GM12878 (cell line): Measurements from ENCODE around the gene PTBP3. TPM values are rescaled to one million over a fixed set of nuclear protein-coding genes. Genes with fewer than 3 reads are reported as not detected.

Experiments
- ATAC-seq: fragments of 200-7000 bp; cut with Tn5 transposase; 3 replicates; pipeline ENCODE4 v1.9.1; 2020; ENCODE audit warnings: mild to moderate bottlenecking, moderate library complexity
- BruUV-seq: library from RNA; stranded (reverse); fragments of 400-500 nt; replicated peaks from 2 replicates; lab custom pipeline; 2021; lab: Mats Ljungman, UMichigan
- CTCF ChIA-PET: fragments of 300-600 bp; sonication (Branson Sonifier 250); formaldehyde crosslinking; extraction: SDS; loops from one replicate; lab custom pipeline; 2021; ENCODE audit warnings: inconsistent platforms; lab: Yijun Ruan, JAX
- POLR2A ChIA-PET: fragments of 350-600 bp; formaldehyde crosslinking; extraction: SDS; loops from one replicate; lab custom pipeline; 2021; ENCODE audit warnings: inconsistent platforms; lab: Charles Lee
- RAD21 ChIA-PET: fragments of 300-600 bp; sonication (Branson Sonifier 250); formaldehyde crosslinking; loops from one replicate; lab custom pipeline; 2023; ENCODE audit warnings: antibody characterized with exemption; ENCODE audit not compliant: unreplicated experiment; lab: Charles Lee
- SMC1A ChIA-PET: fragments of 300-600 bp; sonication (Branson Sonifier 250); formaldehyde crosslinking; loops from one replicate; lab custom pipeline; 2023; ENCODE audit not compliant: unreplicated experiment, uncharacterized antibody; lab: Charles Lee
- DNase-seq: peaks from one replicate; pipeline ENCODE4 v3.0.0-alpha.2; 2011; ENCODE audit warnings: low read depth, low spot score
- FAIRE-seq: peaks from 3 replicates; lab custom pipeline; 2011; peaks lifted over from hg19 to GRCh38; lab: Jason Lieb, UNC
- H2AFZ ChIP-seq: 2 replicates; pipeline ENCODE4 v1.6.0; 2011; ENCODE audit warnings: low read depth, low read length, control low read depth; ENCODE audit not compliant: control insufficient read depth
- H3K27ac ChIP-seq: 2 replicates; pipeline ENCODE4 v1.5.1; 2011; ENCODE audit warnings: control low read depth; ENCODE audit not compliant: control insufficient read depth, insufficient read depth
- H3K27me3 ChIP-seq, 2 experiments: replicated peaks in 1 of 2; 2 replicates each; pipeline versions ENCODE4 v1.6.0 to v1.6.1; 2011; ENCODE audit warnings: low read length in 1 of 2; ENCODE audit not compliant: control insufficient read depth in 2 of 2, insufficient read depth in 2 of 2
- H3K36me3 ChIP-seq, 2 experiments: 2 replicates each; pipeline ENCODE4 v1.5.1; 2011; ENCODE audit warnings: low read length in 1 of 2; ENCODE audit not compliant: control insufficient read depth in 2 of 2, insufficient read depth in 2 of 2
- H3K4me1 ChIP-seq: 2 replicates; pipeline ENCODE4 v1.6.1; 2011; ENCODE audit warnings: mild to moderate bottlenecking, low read length, moderate library complexity, mixed read lengths; ENCODE audit not compliant: control insufficient read depth, insufficient read depth
- H3K4me2 ChIP-seq: 2 replicates; pipeline ENCODE4 v1.6.0; 2011; ENCODE audit warnings: control low read depth; ENCODE audit not compliant: control insufficient read depth, insufficient read depth
- H3K4me3 ChIP-seq: fragments of 200-600 bp; sonication (generic); 2 replicates; pipeline ENCODE4 v1.5.1; 2016
- H3K79me2 ChIP-seq: 2 replicates; pipeline ENCODE4 v1.6.0; 2011; ENCODE audit warnings: low read length; ENCODE audit not compliant: control insufficient read depth, insufficient read depth
- H3K9ac ChIP-seq: 2 replicates; pipeline ENCODE4 v1.8.0; 2011; ENCODE audit warnings: low read length, control low read depth, mixed read lengths; ENCODE audit not compliant: control insufficient read depth, insufficient read depth
- H3K9me3 ChIP-seq: replicated peaks from 3 replicates; pipeline ENCODE4 v1.5.1; 2011; ENCODE audit warnings: mild to moderate bottlenecking, low read length; ENCODE audit not compliant: control insufficient read depth, insufficient read depth
- H4K20me1 ChIP-seq: 2 replicates; pipeline ENCODE4 v1.6.0; 2011; ENCODE audit not compliant: control insufficient read depth, insufficient read depth
- ATF7 ChIP-seq: fragments of 450-650 bp; IDR thresholded peaks from 2 replicates; pipeline ENCODE4 v1.6.1; 2016; ENCODE audit warnings: low read depth, mild to moderate bottlenecking
- FOS ChIP-seq: IDR thresholded peaks from 3 replicates; pipeline ENCODE4 v1.6.1; 2011; ENCODE audit warnings: borderline replicate concordance; ENCODE audit not compliant: insufficient read length; ENCODE audit errors: extremely low read depth
- GABPA ChIP-seq: IDR thresholded peaks from 2 replicates; pipeline ENCODE4 v1.6.1; 2014; ENCODE audit warnings: antibody characterized with exemption, low read depth, mild to moderate bottlenecking, inconsistent platforms
- HCFC1 ChIP-seq: fragments of 150-350 bp; IDR thresholded peaks from 2 replicates; pipeline ENCODE4 v1.6.1; 2014; ENCODE audit warnings: low read length
- JUNB ChIP-seq: IDR thresholded peaks from 2 replicates; pipeline ENCODE4 v1.6.1; 2016; ENCODE audit warnings: antibody characterized with exemption, mild to moderate bottlenecking
- KLF5 ChIP-seq: fragments of 450-650 bp; IDR thresholded peaks from 2 replicates; pipeline ENCODE4 v1.6.1; 2014; ENCODE audit warnings: mild to moderate bottlenecking; ENCODE audit not compliant: partially characterized antibody
- MEF2A ChIP-seq: IDR thresholded peaks from 2 replicates; pipeline ENCODE4 v1.6.1; 2011; ENCODE audit warnings: low read depth, mild to moderate bottlenecking, low read length, moderate library complexity; ENCODE audit not compliant: insufficient read depth
- MEF2B ChIP-seq: fragments of 450-650 bp; IDR thresholded peaks from 2 replicates; pipeline ENCODE4 v1.6.1; 2018; ENCODE audit warnings: mild to moderate bottlenecking, moderate library complexity; ENCODE audit not compliant: partially characterized antibody, poor library complexity, severe bottlenecking
- NFIC ChIP-seq: IDR thresholded peaks from 2 replicates; pipeline ENCODE4 v1.6.1; 2012; ENCODE audit warnings: low read depth, mild to moderate bottlenecking, inconsistent platforms, low read length, moderate library complexity
- PBX3 ChIP-seq: IDR thresholded peaks from 2 replicates; pipeline ENCODE4 v1.6.1; 2011; ENCODE audit warnings: mild to moderate bottlenecking, low read depth, low read length, moderate library complexity; ENCODE audit not compliant: insufficient replicate concordance
- SIN3A ChIP-seq: IDR thresholded peaks from 2 replicates; pipeline ENCODE4 v1.6.1; 2012; ENCODE audit warnings: low read depth, low read length, improper control_type of control experiment
- SMAD5 ChIP-seq: IDR thresholded peaks from 2 replicates; pipeline ENCODE4 v1.6.1; 2016; ENCODE audit warnings: antibody characterized with exemption, low read depth
- SREBF1 ChIP-seq: IDR thresholded peaks from 2 replicates; pipeline ENCODE4 v1.6.1; 2012; ENCODE audit warnings: mild to moderate bottlenecking, low read length
- ZNF687 ChIP-seq: fragments of 450-650 bp; IDR thresholded peaks from 2 replicates; pipeline ENCODE4 v1.6.1; 2017; ENCODE audit warnings: mild to moderate bottlenecking, moderate library complexity
- ZZZ3 ChIP-seq: IDR thresholded peaks from 2 replicates; pipeline ENCODE4 v1.6.1; 2011; ENCODE audit warnings: low read depth; ENCODE audit not compliant: control insufficient read depth, insufficient read length
- WGBS: methylation state at CpG from one replicate; pipeline ENCODE4 v1.1.6; 2016; ENCODE audit warnings: low lambda C conversion rate; ENCODE audit not compliant: insufficient replicate concordance, insufficient coverage; ENCODE audit errors: missing lambda C conversion rate; 5-methylcytosine and 5-hydroxymethylcytosine counted together
- in situ Hi-C: fragments of 300-500 bp; cut with MboI; formaldehyde crosslinking; loops from 9 replicates; pipeline ENCODE4 v1.14.3; 2018; ENCODE audit warnings: mixed read lengths
- intact Hi-C: fragments of 100-400 bp; cut with micrococcal nuclease; formaldehyde crosslinking; loops from one replicate; pipeline ENCODE4 v1.14.2; 2022; ENCODE audit not compliant: unreplicated experiment
- polyA plus RNA-seq, 11 experiments: library from polyadenylated mRNA; depleted of rRNA in 4 of 11; unstranded in 6 of 11; stranded (reverse) in 5 of 11; fragments of >200 nt; fragmentation: Nextera tagmentation in 4 of 11; fragmentation: Illumina TruSeq in 1 of 11; extraction: Ambion mirVana in 4 of 11; extraction: Trizol in 1 of 11; gene quantifications; 1 replicate in 1 of 11; 2 replicates in 10 of 11; pipeline versions ENCODE4 v1.2.1 to v1.2.3, GENCODE V29; 2011 to 2016; ENCODE audit warnings: inconsistent platforms in 2 of 11, missing spikeins in 2 of 11, low read depth in 1 of 11
- total RNA-seq, 4 experiments: library from RNA; depleted of rRNA in 3 of 4; stranded (reverse); fragments of >200 nt in 3 of 4; fragmentation: Illumina TruSeq in 1 of 4; extraction: Trizol in 1 of 4; gene quantifications; 2 replicates each; pipeline versions ENCODE4 v1.2.1 to v1.2.3, GENCODE V29; 2013 to 2021
- TF ChIP-seq, protein P1 (sequence below): IDR thresholded peaks from 2 replicates; pipeline ENCODE4 v1.6.1; 2012; ENCODE audit warnings: low read depth, low read length, improper control_type of control experiment

PTBP3 gene
- total and polyA plus RNA-seq, 10 of the 15 experiments (the other 5 are each of a cell fraction or from before 2014, with no cell fraction given): 12.5 to 104 (median 52.7) TPM

GRCh38 chr9:112380825-112381221, 47.4 kb upstream of the PTBP3 start:
- ChIA-PET SMC1A (interaction anchor here (1.7 to 2.7 kb wide), 2 partner anchors 110 to 268 kb away, joined by 3 to 10 read pairs; no protein-coding TSS in a partner anchor), RAD21 (interaction anchor here (1.0 to 2.8 kb wide), 2 partner anchors 19 to 47 kb away, joined by 3 to 7 read pairs; partner anchors contain the start of gene PTBP3), POLR2A (interaction anchor here (0.6 to 2.4 kb wide), 3 partner anchors 14 to 206 kb away, joined by 3 to 7 read pairs (median 5); no protein-coding TSS in a partner anchor), CTCF (interaction anchor here (0.8 to 2.8 kb wide), 6 partner anchors 49 to 1318 kb away, joined by 3 to 12 read pairs (median 4); no protein-coding TSS in a partner anchor)
- peak overlapping the region; percentile 88 for H3K4me3 ChIP-seq
- H2AFZ ChIP-seq: peak overlapping the region; percentile 87
- FAIRE-seq (peak; percentile 31), ATAC-seq (peak; percentile 7), DNase-seq (peak; percentile 34)
- intact Hi-C loops (loop anchor here (5.0 kb wide), 1 partner anchor 436 kb away; no protein-coding TSS in a partner anchor), in situ Hi-C loops (no loop called here)
- no peaks in the 10 kb centered on the region for H3K36me3 ChIP-seq
- no peaks in the 10 kb centered on the region for H4K20me1 ChIP-seq
- BruUV-seq: no TSS peak
- H3K79me2 ChIP-seq: peaks cover 33% of the 10 kb centered on the region
- no peaks in the 10 kb centered on the region for H3K9me3 ChIP-seq
- H3K27me3 ChIP-seq: no peaks in the 10 kb centered on the region
- H3K4me2 ChIP-seq: peak overlapping the region; percentile 93
- WGBS: 0% methylated on average over 7 of the region's 7 CpGs
- peaks cover 17% of the 10 kb centered on the region for H3K4me1 ChIP-seq
- peak overlapping the region; percentile 84 for H3K27ac ChIP-seq
- H3K9ac ChIP-seq: peak overlapping the region; percentile 93
- TF ChIP-seq FOS (no peak), JUNB (no peak), ZZZ3 (no peak), SMAD5 (no peak), SIN3A (no peak), PBX3 (peak; percentile 52), MEF2A (peak; percentile 85), MEF2B (peak; percentile 40), NFIC (no peak; the same call in 1 of the 2 replicates), ATF7 (0 out of 2 replicates have a peak, but pooled peaks have one; percentile 8), GABPA (peak; percentile 34; the same call in 1 of the 2 replicates), HCFC1 (no peak), ZNF687 (no peak), SREBF1 (no peak), KLF5 (no peak)
- TF ChIP-seq, protein P1, sequence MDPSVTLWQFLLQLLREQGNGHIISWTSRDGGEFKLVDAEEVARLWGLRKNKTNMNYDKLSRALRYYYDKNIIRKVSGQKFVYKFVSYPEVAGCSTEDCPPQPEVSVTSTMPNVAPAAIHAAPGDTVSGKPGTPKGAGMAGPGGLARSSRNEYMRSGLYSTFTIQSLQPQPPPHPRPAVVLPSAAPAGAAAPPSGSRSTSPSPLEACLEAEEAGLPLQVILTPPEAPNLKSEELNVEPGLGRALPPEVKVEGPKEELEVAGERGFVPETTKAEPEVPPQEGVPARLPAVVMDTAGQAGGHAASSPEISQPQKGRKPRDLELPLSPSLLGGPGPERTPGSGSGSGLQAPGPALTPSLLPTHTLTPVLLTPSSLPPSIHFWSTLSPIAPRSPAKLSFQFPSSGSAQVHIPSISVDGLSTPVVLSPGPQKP: no peak
